Measurements from ENCODE around the gene CEP41. TPM values are rescaled to one million over a fixed set of nuclear protein-coding genes. Genes with fewer than 3 reads are reported as not detected.

Gene CEP41
- total RNA-seq, 6 experiments from 2014 or later, result 2.6 to 11.7 (median 4.6) TPM

- no peak for TF ChIP-seq POLR2A (IDR thresholded peaks at IDR 0.05)
- TF ChIP-seq, protein P1, sequence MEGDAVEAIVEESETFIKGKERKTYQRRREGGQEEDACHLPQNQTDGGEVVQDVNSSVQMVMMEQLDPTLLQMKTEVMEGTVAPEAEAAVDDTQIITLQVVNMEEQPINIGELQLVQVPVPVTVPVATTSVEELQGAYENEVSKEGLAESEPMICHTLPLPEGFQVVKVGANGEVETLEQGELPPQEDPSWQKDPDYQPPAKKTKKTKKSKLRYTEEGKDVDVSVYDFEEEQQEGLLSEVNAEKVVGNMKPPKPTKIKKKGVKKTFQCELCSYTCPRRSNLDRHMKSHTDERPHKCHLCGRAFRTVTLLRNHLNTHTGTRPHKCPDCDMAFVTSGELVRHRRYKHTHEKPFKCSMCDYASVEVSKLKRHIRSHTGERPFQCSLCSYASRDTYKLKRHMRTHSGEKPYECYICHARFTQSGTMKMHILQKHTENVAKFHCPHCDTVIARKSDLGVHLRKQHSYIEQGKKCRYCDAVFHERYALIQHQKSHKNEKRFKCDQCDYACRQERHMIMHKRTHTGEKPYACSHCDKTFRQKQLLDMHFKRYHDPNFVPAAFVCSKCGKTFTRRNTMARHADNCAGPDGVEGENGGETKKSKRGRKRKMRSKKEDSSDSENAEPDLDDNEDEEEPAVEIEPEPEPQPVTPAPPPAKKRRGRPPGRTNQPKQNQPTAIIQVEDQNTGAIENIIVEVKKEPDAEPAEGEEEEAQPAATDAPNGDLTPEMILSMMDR (IDR thresholded peaks at IDR 0.05), result no peak
- ATAC-seq, result no peak
- no peaks in the 10 kb centered on the region for H3K36me3 ChIP-seq
- no peaks in the 10 kb centered on the region for H3K9me3 ChIP-seq
- intact Hi-C loops (cut with DNase I), result no loop called here
- no peaks in the 10 kb centered on the region for H3K27me3 ChIP-seq
- peak overlapping the region in 1 of 3 donors; percentile 10 for H3K27ac ChIP-seq
- 56% methylated on average over 1 of the region's 1 CpG for WGBS (ENCODE audit: insufficient coverage, low coverage, low lambda C conversion rate, missing lambda C conversion rate)
- no peak for DNase-seq
- no peaks in the 10 kb centered on the region for H3K4me1 ChIP-seq
- H3K4me3 ChIP-seq, result no peak overlapping the region
Measured at GRCh38 chr7:130430115-130430514, 10.7 kb downstream of the CEP41 start.

- no peaks in the 10 kb centered on the region for H3K4me1 ChIP-seq
- H3K4me3 ChIP-seq, result no peak overlapping the region
- H3K36me3 ChIP-seq, result no peaks in the 10 kb centered on the region
- 91% methylated on average over 3 of the region's 4 CpGs for WGBS (ENCODE audit: insufficient coverage, low coverage, low lambda C conversion rate, missing lambda C conversion rate)
- no peaks in the 10 kb centered on the region for H3K27me3 ChIP-seq
- TF ChIP-seq, protein P1 (IDR thresholded peaks at IDR 0.05), result no peak
- TF ChIP-seq POLR2A (IDR thresholded peaks at IDR 0.05), result no peak
- DNase-seq (no peak), ATAC-seq (no peak)
- no peak overlapping the region for H3K27ac ChIP-seq
- intact Hi-C loops (cut with DNase I), result no loop called here
- H3K9me3 ChIP-seq, result no peaks in the 10 kb centered on the region
Measured at GRCh38 chr7:130429019-130429418, 11.8 kb downstream of the CEP41 start.

GRCh38 chr7:130426564-130426963, 14.3 kb downstream of the CEP41 start:
- H3K4me1 ChIP-seq, result no peaks in the 10 kb centered on the region
- WGBS (ENCODE audit: insufficient coverage, low coverage, low lambda C conversion rate, missing lambda C conversion rate), result 38% methylated on average over 4 of the region's 4 CpGs
- peak in 1 of 4 donors; percentile 20 for ATAC-seq

GRCh38 chr7:130425796-130426195, 15.0 kb downstream of the CEP41 start:
- 79% methylated on average over 4 of the region's 4 CpGs for WGBS (ENCODE audit: insufficient coverage, low coverage, low lambda C conversion rate, missing lambda C conversion rate)
- Histone ChIP-seq H3K36me3 (no peaks in the 10 kb centered on the region), H3K4me3 (no peak overlapping the region), H3K9me3 (no peaks in the 10 kb centered on the region), H3K27ac (no peak overlapping the region), H3K27me3 (no peaks in the 10 kb centered on the region), H3K4me1 (no peaks in the 10 kb centered on the region)
- TF ChIP-seq, protein P1 (IDR thresholded peaks at IDR 0.05), result no peak
- TF ChIP-seq POLR2A (IDR thresholded peaks at IDR 0.05), result no peak
- DNase-seq (no peak), ATAC-seq (no peak)
- intact Hi-C loops (cut with DNase I), result no loop called here

More at GRCh38 chr7:130426564-130426963, 14.3 kb downstream of the CEP41 start:
- Histone ChIP-seq H3K4me3 (no peak overlapping the region), H3K9me3 (no peaks in the 10 kb centered on the region), H3K36me3 (no peaks in the 10 kb centered on the region), H3K27me3 (no peaks in the 10 kb centered on the region), H3K27ac (no peak overlapping the region)
- intact Hi-C loops (cut with DNase I), result no loop called here
- no peak for TF ChIP-seq POLR2A (IDR thresholded peaks at IDR 0.05)
- TF ChIP-seq, protein P1 (IDR thresholded peaks at IDR 0.05), result no peak
- DNase-seq, result no peak
